Cardiac septum (tissue), 1 donor: Measurements from ENCODE around the gene ANKFN1. TPM values are rescaled to one million over a fixed set of nuclear protein-coding genes. Genes with fewer than 3 reads are reported as not detected.
"Not testable (repeated sequence)": the region's sequence is repeated elsewhere in the genome, so short reads cannot be mapped to it uniquely, and the experiment has no call there.

Experiments used
- DNase-seq: peaks from one replicate; pipeline ENCODE4 v3.0.0-alpha.2; 2020; ENCODE audit warnings: low spot score
- intact Hi-C: fragments of 100-400 bp; cut with DNase I; formaldehyde crosslinking; loops from one replicate; pipeline ENCODE4 v1.14.0; 2022
- total RNA-seq: library from RNA; stranded (reverse); fragmentation: NEBNext Ultra II Directional; extraction: Animal tissue kit (Norgen Biotek cat#: 25700); gene quantifications from one replicate; pipeline ENCODE4 v1.2.1, GENCODE V29; 2021
- donor health status: DM: no; HTN: no; CAD: no.

The ANKFN1 gene
- total RNA-seq, 1 donor from 2014 or later, result not detected

DNA sequence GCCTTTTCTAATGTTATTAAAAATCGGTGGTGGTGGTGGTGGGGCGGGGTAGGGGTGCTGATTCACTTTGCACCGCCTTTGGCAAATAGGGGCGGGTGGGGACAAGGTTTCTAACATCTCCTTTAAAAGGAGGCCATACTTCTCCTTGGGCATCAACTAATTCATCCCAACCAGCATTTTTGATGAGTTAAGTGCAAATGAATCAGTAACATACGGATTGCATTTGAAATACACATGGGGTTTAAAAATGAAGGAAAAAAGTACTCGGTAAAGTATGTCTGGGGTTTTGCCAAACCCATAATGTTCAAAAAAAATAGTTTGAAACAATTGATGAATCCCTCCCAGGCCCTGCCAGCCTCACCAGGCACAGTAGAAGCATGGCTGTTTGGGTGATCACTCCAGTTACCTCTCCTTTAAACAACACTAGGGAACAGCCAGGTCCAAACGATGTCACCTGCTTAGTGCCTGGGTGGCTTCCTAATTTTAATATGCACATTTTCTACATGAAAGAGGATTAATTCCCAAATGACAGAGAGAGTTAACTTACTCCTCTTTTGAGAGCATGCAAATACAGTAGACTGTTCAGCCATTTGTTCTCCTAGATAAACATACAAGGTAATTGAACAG, 107.2 kb downstream of the ANKFN1 start:
- intact Hi-C loops, result no loop called here
- no peak for DNase-seq

GRCh38 chr17:56262803-56263202, 109.5 kb downstream of the ANKFN1 start:
- DNase-seq, result no peak

GRCh38 chr17:56269556-56270389, 116.5 kb downstream of the ANKFN1 start:
- no peak for DNase-seq
- intact Hi-C loops, result no loop called here

More at GRCh38 chr17:56262803-56263202, 109.5 kb downstream of the ANKFN1 start:
- intact Hi-C loops, result no loop called here

DNA sequence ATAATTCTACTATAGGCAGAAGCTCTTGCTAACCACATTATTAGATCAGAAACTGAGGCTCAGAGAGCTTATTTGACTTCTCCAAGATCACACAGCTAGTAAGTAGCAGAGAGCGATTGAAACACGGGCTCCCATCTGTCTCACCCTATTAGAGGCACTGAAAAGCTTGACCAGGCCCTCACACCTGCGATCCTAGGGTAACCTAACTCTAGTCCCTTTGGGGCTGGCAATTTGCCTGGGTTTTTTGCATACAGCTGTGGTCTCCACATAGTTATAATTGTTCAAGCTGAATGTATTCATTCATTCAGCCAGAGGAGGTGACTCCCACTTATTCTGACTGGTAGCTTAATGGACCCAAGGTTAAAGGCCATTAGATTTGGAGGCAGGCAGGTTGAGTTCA, 121.2 kb downstream of the ANKFN1 start:
- DNase-seq, result no peak
- intact Hi-C loops, result no loop called here

- intact Hi-C loops, result no loop called here
- DNase-seq, result no peak
Observed at GRCh38 chr17:56284482-56284881, 131.2 kb downstream of the ANKFN1 start.

- intact Hi-C loops, DNase-seq: not testable (repeated sequence)
Observed at GRCh38 chr17:56288786-56289185, 135.5 kb downstream of the ANKFN1 start.

DNA sequence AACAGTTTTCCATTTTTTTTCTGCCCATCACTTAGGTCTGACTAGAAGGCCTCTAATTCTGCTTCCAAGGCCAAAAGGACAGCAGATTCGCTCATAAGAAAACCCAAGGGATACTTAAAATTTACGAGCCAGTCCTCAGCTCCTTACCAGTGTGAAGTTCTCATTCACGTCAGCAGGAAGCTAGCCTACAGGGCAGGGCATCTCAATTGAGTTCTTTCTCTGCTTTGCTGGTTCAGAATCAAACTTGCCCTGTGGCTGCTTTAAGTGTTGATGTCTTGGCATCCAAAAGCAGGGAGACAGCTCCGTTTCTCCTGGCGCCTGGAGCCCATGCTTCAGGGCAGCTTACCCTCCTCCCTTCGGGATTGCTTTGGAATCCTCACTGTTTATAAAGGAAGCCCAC, 136.0 kb downstream of the ANKFN1 start:
- intact Hi-C loops, result no loop called here

DNA sequence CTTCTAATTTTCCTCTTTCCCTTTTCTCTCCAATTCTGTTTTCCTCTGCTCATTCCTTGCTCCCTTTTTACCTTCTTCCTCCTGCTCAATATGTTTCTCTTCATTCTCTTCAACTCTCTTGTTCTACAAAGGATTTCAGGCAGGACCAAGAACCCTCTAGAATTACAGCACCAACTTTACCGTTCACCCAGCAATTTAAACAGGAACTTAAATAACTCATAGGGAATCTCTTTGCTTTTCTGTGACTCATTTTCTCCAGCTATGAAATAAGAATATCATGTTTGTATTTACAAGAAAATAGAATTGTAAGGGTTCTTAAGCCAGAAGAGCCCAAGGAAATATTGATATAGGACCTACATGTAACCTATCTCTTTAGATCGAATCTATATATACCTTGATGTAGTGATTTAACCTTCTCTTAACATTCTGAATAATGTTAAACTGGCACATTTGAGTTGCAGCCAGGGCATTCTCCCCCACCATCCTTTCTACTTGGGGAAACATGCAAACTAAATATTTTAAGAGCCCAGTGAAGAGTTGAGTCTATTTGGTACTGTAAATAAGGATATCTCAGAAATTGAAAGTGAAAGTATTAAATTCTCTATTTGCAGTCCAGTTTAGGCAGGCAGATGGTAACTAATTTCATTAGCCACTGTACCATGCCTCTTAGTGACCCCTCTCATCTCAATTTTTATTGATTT, 137.0 kb downstream of the ANKFN1 start:
- intact Hi-C loops, result no loop called here
- no peak for DNase-seq

More for the DNA sequence above, 136.0 kb downstream of the ANKFN1 start:
- no peak for DNase-seq

GRCh38 chr17:56290802-56291118, 137.5 kb downstream of the ANKFN1 start:
- no peak for DNase-seq
- intact Hi-C loops, result no loop called here

DNA sequence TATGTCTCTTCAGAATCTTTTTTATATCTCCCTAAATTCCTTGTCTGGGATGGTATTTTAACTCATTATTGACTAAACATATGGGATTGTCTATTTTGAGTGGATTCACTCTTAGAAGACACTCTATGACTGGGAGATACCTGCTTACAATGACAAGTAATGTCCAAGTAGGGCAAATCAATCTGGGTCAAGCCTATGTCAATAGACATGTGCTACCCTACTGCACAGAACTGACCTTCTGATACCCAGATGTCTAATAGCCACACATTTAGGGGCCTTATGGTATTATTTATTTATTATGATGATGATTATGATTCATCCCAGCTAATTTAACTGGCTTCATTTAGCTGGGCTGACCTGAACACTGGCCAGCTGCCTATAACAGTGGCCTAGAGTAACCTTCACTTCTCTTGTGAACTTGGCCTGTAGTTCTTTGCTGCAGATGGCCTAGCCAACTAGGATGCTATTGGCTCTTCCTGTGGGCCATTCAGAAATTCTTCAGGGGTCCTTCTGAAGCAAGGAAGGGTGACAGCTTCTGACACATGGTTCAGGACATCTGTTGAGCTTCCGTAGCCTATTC, 138.0 kb downstream of the ANKFN1 start:
- DNase-seq, result no peak
- intact Hi-C loops, result no loop called here

GRCh38 chr17:56292010-56292409, 138.7 kb downstream of the ANKFN1 start:
- intact Hi-C loops, result no loop called here
- no peak for DNase-seq

- intact Hi-C loops, result no loop called here
- no peak for DNase-seq
Observed at GRCh38 chr17:56292578-56292977, 139.3 kb downstream of the ANKFN1 start.

DNA sequence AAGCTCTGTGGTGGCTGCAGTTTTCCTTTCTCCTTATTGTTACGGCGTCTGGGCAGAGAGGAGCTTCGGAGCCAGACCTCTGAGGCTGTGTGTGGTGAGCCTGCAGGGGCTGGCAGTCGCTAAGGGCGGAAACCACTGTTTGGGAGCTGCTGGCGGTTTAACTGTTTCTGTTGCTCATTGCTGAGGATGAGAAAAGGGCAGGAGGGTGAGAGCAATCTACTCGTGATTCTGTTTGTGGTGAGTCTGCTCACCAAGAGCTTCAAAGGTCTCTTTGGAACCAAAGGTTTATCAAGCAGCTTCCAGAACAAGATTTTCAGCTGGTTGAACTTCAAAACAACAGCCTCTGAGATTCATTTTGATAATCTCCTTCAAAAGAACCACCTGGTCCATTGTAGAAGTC, 143.9 kb downstream of the ANKFN1 start:
- DNase-seq, result no peak
- intact Hi-C loops, result no loop called here

GRCh38 chr17:56298846-56299245, 145.6 kb downstream of the ANKFN1 start:
- intact Hi-C loops, result no loop called here

GRCh38 chr17:56300144-56300543, 146.9 kb downstream of the ANKFN1 start:
- no peak for DNase-seq
- intact Hi-C loops, result no loop called here

More at GRCh38 chr17:56298846-56299245, 145.6 kb downstream of the ANKFN1 start:
- no peak for DNase-seq

DNA sequence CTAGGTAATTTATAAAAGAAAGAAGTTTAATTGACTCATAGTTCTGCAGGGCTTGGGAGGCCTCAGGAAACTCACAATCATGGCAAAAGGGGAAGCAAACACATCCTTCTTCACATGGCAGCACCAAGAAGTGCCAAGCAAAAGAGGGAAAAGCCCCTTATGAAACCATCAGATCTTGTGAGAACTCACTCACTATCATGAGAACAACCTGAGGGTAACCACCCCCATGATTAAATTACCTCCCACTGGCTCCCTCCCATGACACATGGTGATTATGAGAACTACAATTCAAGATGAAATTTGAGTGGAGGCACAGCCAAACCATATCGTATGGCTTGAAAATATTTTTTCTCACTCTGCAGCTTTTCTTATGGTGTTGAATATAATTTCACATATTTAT, 151.7 kb downstream of the ANKFN1 start:
- intact Hi-C loops, result no loop called here
- no peak for DNase-seq

GRCh38 chr17:56309897-56310296, 156.6 kb downstream of the ANKFN1 start:
- no peak for DNase-seq
- intact Hi-C loops, result loop anchor here (10.0 kb wide), 1 partner anchor 185 kb away; no protein-coding TSS in a partner anchor

GRCh38 chr17:56310782-56311181, 157.5 kb downstream of the ANKFN1 start:
- intact Hi-C loops, result loop anchor here (10.0 kb wide), 1 partner anchor 186 kb away; no protein-coding TSS in a partner anchor
- DNase-seq, result no peak

- intact Hi-C loops, result loop anchor here (10.0 kb wide), 1 partner anchor 188 kb away; no protein-coding TSS in a partner anchor
Observed at GRCh38 chr17:56313201-56313600, 159.9 kb downstream of the ANKFN1 start.

GRCh38 chr17:56314026-56314425, 160.8 kb downstream of the ANKFN1 start:
- intact Hi-C loops, result loop anchor here (10.0 kb wide), 1 partner anchor 189 kb away; no protein-coding TSS in a partner anchor
- DNase-seq, result no peak

More at GRCh38 chr17:56313201-56313600, 159.9 kb downstream of the ANKFN1 start:
- no peak for DNase-seq
